Body of pancreas (tissue), 4 donors: ENCODE results near the gene RGMA. TPM values are rescaled to one million over a fixed set of nuclear protein-coding genes. Genes with fewer than 3 reads are reported as not detected.
A peak's percentile ranks its signal among the peaks of the same experiment; 100 is the strongest.

Source experiments
- ATAC-seq: fragments of 150-250 bp; one replicate; pipeline ENCODE4 v1.9.1; 2016
- DNase-seq, 4 donors: peaks; one replicate each; pipeline ENCODE4 v3.0.0-alpha.2; 2019
- H3K27ac ChIP-seq, 4 donors: fragments of 200-600 bp; sonication (generic); 1 replicate in 3 of 4; 2 replicates in 1 of 4; pipeline versions ENCODE4 v1.5.1 to v1.6.1; 2016 to 2019; ENCODE audit warnings: mild to moderate bottlenecking in 1 of 4, mixed read lengths in 1 of 4, moderate library complexity in 1 of 4
- H3K27me3 ChIP-seq, 2 donors: fragments of 200-600 bp; sonication (generic); one replicate each; pipeline ENCODE4 v1.6.0; 2016; ENCODE audit warnings: mild to moderate bottlenecking in 1 of 2
- H3K36me3 ChIP-seq, 2 donors: fragments of 200-600 bp; sonication (generic); replicated peaks in 1 of 2; 2 replicates each; pipeline ENCODE4 v1.5.1; 2016; ENCODE audit warnings: low read depth in 2 of 2; ENCODE audit not compliant: insufficient read depth in 1 of 2
- H3K4me1 ChIP-seq: fragments of 200-600 bp; sonication (generic); one replicate; pipeline ENCODE4 v1.6.0; 2016
- H3K4me3 ChIP-seq, 2 donors: fragments of 200-600 bp; sonication (generic); 1 replicate in 1 of 2; 2 replicates in 1 of 2; pipeline ENCODE4 v1.5.1; 2016 to 2019
- H3K9me3 ChIP-seq, 3 donors: fragments of 200-600 bp; sonication (generic); 1 replicate in 2 of 3; 2 replicates in 1 of 3; pipeline ENCODE4 v1.5.1; 2016
- CTCF ChIP-seq, 7 experiments: fragments of 450-650 bp in 4 of 7; fragments of 200-600 bp in 3 of 7; sonication (generic) in 3 of 7; IDR thresholded peaks; one replicate each; pipeline ENCODE4 v1.5.1; 2016 to 2019; ENCODE audit warnings: antibody characterized with exemption in 7 of 7
- POLR2A ChIP-seq, 3 donors: fragments of 450-650 bp; IDR thresholded peaks; one replicate each; pipeline ENCODE4 v1.6.1; 2016; ENCODE audit warnings: antibody characterized with exemption in 3 of 3, mild to moderate bottlenecking in 2 of 3
- WGBS, 2 donors: methylation state at CpG; one replicate each; pipeline ENCODE4 v1.1.5; 2017; 5-methylcytosine and 5-hydroxymethylcytosine counted together
- intact Hi-C: fragments of 100-400 bp; cut with DNase I; formaldehyde crosslinking; loops from one replicate; pipeline ENCODE4 v1.15.1; 2023
- total RNA-seq, 2 donors: library from RNA; depleted of rRNA; stranded (reverse); fragments of >200 nt; gene quantifications; one replicate each; pipeline ENCODE4 v1.1.0, GENCODE V29; 2016

RGMA gene
- total RNA-seq, 2 donors from 2014 or later, result 8.8 to 9.2 TPM

- peak overlapping the region in 3 of 4 donors; percentile 71 to 83 (median 79) for H3K27ac ChIP-seq
- WGBS, 2 donors, result 37 to 42% methylated on average over 15 to 22 of the region's 22 CpGs
- H3K9me3 ChIP-seq, result no peaks in the 10 kb centered on the region
- DNase-seq, result no peak
- peak overlapping the region in 1 of 2 donors; percentile 45 for H3K4me3 ChIP-seq
- no peaks in the 10 kb centered on the region for H3K36me3 ChIP-seq
- no peaks in the 10 kb centered on the region for H3K27me3 ChIP-seq
- ATAC-seq, result no peak
- peaks cover 14% of the 10 kb centered on the region for H3K4me1 ChIP-seq
- TF ChIP-seq CTCF (IDR thresholded peaks at IDR 0.05), result no peak
- peak in 1 of 3 donors; percentile 16 for TF ChIP-seq POLR2A (IDR thresholded peaks at IDR 0.05)
- intact Hi-C loops, result no loop called here
These were observed 17.5 kb downstream of the RGMA start for GRCh38 chr15:93071469-93071936.

GRCh38 chr15:93070551-93071296 lies 18.3 kb downstream of the RGMA start:
- ATAC-seq (no peak), DNase-seq (no peak)
- H3K27me3 ChIP-seq, result no peaks in the 10 kb centered on the region
- no peaks in the 10 kb centered on the region for H3K36me3 ChIP-seq
- 61 to 69% methylated on average over 10 of the region's 10 CpGs for WGBS, 2 donors
- intact Hi-C loops, result no loop called here
- no peaks in the 10 kb centered on the region for H3K9me3 ChIP-seq
- peaks cover 14% of the 10 kb centered on the region for H3K4me1 ChIP-seq
- TF ChIP-seq CTCF (IDR thresholded peaks at IDR 0.05) (no peak), POLR2A (IDR thresholded peaks at IDR 0.05) (no peak)
- no peak overlapping the region for H3K4me3 ChIP-seq
- H3K27ac ChIP-seq, result peak overlapping the region in 2 of 4 donors; percentile 16 to 17

GRCh38 chr15:93070132-93070531 lies 18.9 kb downstream of the RGMA start:
- no peak overlapping the region for H3K27ac ChIP-seq
- peaks cover 14% of the 10 kb centered on the region for H3K4me1 ChIP-seq

GRCh38 chr15:93068581-93069199 lies 20.3 kb downstream of the RGMA start:
- TF ChIP-seq POLR2A (IDR thresholded peaks at IDR 0.05) (no peak), CTCF (IDR thresholded peaks at IDR 0.05) (no peak)
- Histone ChIP-seq H3K4me1 (peaks cover 18% of the 10 kb centered on the region), H3K27ac (no peak overlapping the region), H3K27me3 (no peaks in the 10 kb centered on the region), H3K36me3 (no peaks in the 10 kb centered on the region), H3K4me3 (no peak overlapping the region), H3K9me3 (no peaks in the 10 kb centered on the region)
- ATAC-seq (no peak), DNase-seq (no peak)
- 93 to 94% methylated on average over 6 of the region's 6 CpGs for WGBS, 2 donors
- intact Hi-C loops, result no loop called here

More at GRCh38 chr15:93070132-93070531, 18.9 kb downstream of the RGMA start:
- Histone ChIP-seq H3K27me3 (no peaks in the 10 kb centered on the region), H3K4me3 (no peak overlapping the region), H3K9me3 (no peaks in the 10 kb centered on the region), H3K36me3 (no peaks in the 10 kb centered on the region)
- DNase-seq, result no peak
- 72 to 75% methylated on average over 10 of the region's 10 CpGs for WGBS, 2 donors
- intact Hi-C loops, result no loop called here
- no peak for TF ChIP-seq POLR2A (IDR thresholded peaks at IDR 0.05)
- no peak for TF ChIP-seq CTCF (IDR thresholded peaks at IDR 0.05)
- ATAC-seq, result no peak
